Measurements from ENCODE around the gene TMEM52B. TPM values are rescaled to one million over a fixed set of nuclear protein-coding genes. Genes with fewer than 3 reads are reported as not detected.

The TMEM52B gene
- total and polyA plus RNA-seq, 8 donors: 0.28 to 2.2 (median 0.30) TPM; not detected in 5

GRCh38 chr12:10189653-10190052 is 10.8 kb downstream of the TMEM52B start:
- Histone ChIP-seq H3K27ac (no peak overlapping the region), H3K4me3 (no peak overlapping the region), H3K36me3 (no peaks in the 10 kb centered on the region), H3K9me3 (no peaks in the 10 kb centered on the region), H3K4me1 (no peaks in the 10 kb centered on the region), H3K27me3 (peaks cover 0 to 3% (median 0%) of the 10 kb centered on the region in 4 donors)
- no peak for TF ChIP-seq CTCF (IDR thresholded peaks at IDR 0.05)
- ATAC-seq: peak in 1 of 4 donors; percentile 7
- FAIRE-seq: no peak
- DNase-seq: no peak
- 50 to 63% methylated on average over 5 of the region's 5 CpGs for WGBS, 2 donors
- intact Hi-C loops (cut with DNase I): loop anchor here in 1 of 3 donors (5.0 kb wide), 1 partner anchor 32 kb away; no protein-coding TSS in a partner anchor

- WGBS, 2 donors: 24 to 31% methylated on average over 13 of the region's 13 CpGs
- intact Hi-C loops (cut with DNase I): loop anchor here in 1 of 3 donors (5.0 kb wide), 1 partner anchor 33 kb away; no protein-coding TSS in a partner anchor
- Histone ChIP-seq H3K4me3 (no peak overlapping the region), H3K4me1 (no peaks in the 10 kb centered on the region), H3K36me3 (no peaks in the 10 kb centered on the region), H3K9me3 (no peaks in the 10 kb centered on the region), H3K27me3 (peaks cover 0 to 3% (median 0%) of the 10 kb centered on the region in 4 donors), H3K27ac (no peak overlapping the region)
- DNase-seq (peak in 3 of 6 donors; percentile 24 to 55 (median 38)), FAIRE-seq (no peak), ATAC-seq (peak; percentile 93 to 100 (median 96))
- peak; percentile 17 to 55 (median 44) for TF ChIP-seq CTCF (IDR thresholded peaks at IDR 0.05)
These were observed 11.9 kb downstream of the TMEM52B start for GRCh38 chr12:10190558-10191388.

- H3K27ac ChIP-seq: no peak overlapping the region
- H3K9me3 ChIP-seq: no peaks in the 10 kb centered on the region
- DNase-seq: no peak
- ATAC-seq: no peak
- H3K36me3 ChIP-seq: no peaks in the 10 kb centered on the region
- FAIRE-seq: no peak
- H3K4me3 ChIP-seq: no peak overlapping the region
- TF ChIP-seq CTCF (IDR thresholded peaks at IDR 0.05): no peak
- intact Hi-C loops (cut with DNase I): loop anchor here in 1 of 3 donors (5.0 kb wide), 1 partner anchor 35 kb away; no protein-coding TSS in a partner anchor
- peaks cover 0 to 3% (median 0%) of the 10 kb centered on the region in 4 donors for H3K27me3 ChIP-seq
- no peaks in the 10 kb centered on the region for H3K4me1 ChIP-seq
- WGBS, 2 donors: 17 to 21% methylated on average over 2 of the region's 2 CpGs
These were observed 13.0 kb downstream of the TMEM52B start for GRCh38 chr12:10191865-10192264.

GRCh38 chr12:10194160-10194670 is 15.4 kb downstream of the TMEM52B start:
- Histone ChIP-seq H3K4me3 (no peak overlapping the region), H3K27ac (no peak overlapping the region), H3K27me3 (no peaks in the 10 kb centered on the region), H3K4me1 (no peaks in the 10 kb centered on the region), H3K9me3 (no peaks in the 10 kb centered on the region), H3K36me3 (no peaks in the 10 kb centered on the region)
- DNase-seq (no peak), FAIRE-seq (no peak), ATAC-seq (no peak)
- WGBS, 2 donors: 65 to 88% methylated on average over 3 of the region's 3 CpGs
- no peak for TF ChIP-seq CTCF (IDR thresholded peaks at IDR 0.05)
- intact Hi-C loops (cut with DNase I): loop anchor here in 1 of 3 donors (5.0 kb wide), 1 partner anchor 37 kb away; no protein-coding TSS in a partner anchor
